ENCODE measurements around the gene MSH2.
"Not testable (repeated sequence)": the region's sequence is repeated elsewhere in the genome, so short reads cannot be mapped to it uniquely, and the experiment has no call there.

Gene MSH2

DNA sequence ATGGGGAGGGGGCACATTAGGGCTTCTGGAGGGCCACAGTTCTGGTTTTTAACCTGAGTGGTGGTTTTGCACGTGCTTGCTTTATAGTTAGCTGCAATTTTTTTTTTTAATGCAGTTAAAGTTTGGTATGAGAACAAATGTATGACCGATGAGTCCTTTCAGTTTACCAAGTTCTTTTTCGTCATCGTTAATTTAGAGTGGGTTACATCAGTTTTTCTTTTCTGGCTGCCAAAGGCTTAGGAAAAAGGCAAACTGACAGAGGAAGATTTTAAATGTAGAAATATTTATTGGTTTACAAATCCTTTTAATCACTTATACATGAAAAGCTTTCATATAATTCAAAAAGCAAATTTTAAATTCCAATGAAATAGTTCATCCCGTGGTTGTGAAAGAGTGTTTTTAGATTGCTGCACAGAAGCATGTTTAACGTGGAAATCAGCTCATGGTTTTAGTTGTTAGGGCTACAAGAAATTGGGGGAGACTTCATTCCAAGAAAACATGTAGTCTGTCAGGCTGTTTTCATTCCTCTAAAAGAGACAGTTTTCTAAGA is 82.9 kb downstream of the MSH2 start:
- DNase-seq = no peak

DNA sequence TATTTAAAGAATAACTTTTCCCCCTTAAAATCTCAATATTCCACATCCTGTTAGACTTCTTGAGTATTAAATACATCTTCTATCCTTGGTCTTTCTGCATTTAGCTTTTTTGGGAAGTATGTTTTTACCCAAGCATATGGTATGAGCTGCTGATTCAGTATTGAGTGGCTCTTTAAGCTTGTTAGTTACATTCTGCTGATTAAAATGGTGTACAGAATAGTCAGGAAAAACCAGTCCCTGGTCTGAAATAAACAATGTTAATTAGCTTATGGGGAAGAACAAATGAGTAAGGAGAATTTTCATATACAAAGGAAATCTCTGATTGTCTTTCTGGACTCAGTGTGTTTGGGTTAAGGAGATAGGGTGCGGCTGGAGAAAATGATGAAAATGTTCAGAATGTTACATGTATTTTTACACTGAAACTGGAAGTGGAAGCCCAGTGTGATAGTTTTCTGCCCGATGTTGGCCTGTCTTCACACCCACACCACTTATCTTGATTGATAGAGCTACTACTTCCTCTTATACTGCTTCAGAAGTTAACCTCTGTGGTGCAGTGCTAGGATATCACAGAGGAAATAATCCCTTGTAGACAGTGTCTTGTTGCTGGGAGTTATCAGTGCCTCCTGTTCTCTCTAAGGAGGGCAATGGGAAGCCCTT is 84.0 kb downstream of the MSH2 start:
- DNase-seq = peak; percentile 8

DNA sequence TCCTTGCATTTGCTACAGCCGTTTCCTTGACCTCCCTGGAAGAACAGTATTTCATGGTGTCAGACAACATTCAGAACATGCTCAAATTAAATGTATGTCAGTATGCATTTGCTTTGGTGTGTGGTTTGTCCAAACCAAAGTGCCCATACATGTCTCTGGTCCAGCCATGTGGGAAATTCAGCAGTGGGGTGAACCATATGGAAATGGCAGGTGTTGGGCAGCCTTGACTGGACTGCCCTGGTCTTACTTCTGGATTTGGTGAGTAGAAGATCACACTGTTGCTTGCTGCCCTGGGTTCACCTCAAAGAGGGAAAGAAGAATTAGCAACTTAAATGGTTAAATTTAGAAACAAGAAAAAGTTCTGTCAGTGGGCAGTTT is 84.5 kb downstream of the MSH2 start:
- no peak for DNase-seq

DNA sequence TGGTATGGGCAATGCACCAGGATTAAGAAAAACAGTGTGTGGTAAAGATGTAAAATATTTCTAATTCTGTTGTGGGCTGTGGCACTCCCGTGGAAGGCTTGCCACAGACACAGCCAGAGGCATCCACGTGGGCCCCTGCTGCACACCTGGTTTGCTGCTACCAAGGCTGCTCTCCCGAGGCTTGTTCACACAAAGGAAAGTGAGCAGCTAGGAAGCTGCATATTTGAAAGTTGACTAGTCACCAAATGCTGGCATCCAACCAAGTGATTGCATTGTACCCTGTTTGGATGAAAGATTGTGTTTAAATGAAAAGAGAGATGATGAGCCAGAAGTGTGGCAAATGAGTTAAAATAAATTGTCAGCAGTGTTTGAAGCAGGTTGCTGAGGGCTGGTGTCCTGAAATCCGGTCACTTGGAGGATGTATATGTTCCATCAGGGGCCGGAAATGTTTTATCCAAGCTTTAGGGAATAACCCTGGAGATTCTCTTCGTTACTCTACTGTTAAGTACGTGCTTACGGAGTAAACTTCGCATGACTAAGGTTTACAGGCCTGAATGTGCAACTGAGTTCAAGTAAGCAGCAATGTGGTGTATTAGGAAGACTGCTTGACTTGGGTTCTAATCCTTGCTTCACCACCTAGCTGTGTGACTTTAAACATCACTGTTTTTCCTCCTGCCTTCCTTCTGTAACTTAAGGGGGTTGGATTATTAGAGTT is 86.1 kb downstream of the MSH2 start:
- no peak for DNase-seq

DNA sequence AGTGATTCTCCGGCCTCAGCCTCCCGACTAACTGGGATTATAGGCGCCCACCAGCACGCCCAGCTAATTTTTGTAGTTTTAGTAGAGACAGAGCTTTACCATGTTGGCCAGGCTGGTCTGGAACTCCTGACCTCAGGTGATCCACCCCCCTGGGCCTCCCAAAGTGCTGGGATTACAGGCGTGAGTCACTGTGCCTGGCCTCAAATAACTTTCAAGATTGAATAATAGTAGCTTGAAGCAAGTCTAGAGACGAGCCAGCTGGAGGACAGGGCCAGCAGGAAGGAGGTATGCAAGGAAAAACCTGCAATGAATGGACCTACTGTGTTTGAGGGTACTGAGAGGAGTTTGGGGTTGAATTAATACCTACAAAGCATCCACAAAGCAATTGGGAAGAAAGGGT is 87.5 kb downstream of the MSH2 start:
- no peak for DNase-seq

DNA sequence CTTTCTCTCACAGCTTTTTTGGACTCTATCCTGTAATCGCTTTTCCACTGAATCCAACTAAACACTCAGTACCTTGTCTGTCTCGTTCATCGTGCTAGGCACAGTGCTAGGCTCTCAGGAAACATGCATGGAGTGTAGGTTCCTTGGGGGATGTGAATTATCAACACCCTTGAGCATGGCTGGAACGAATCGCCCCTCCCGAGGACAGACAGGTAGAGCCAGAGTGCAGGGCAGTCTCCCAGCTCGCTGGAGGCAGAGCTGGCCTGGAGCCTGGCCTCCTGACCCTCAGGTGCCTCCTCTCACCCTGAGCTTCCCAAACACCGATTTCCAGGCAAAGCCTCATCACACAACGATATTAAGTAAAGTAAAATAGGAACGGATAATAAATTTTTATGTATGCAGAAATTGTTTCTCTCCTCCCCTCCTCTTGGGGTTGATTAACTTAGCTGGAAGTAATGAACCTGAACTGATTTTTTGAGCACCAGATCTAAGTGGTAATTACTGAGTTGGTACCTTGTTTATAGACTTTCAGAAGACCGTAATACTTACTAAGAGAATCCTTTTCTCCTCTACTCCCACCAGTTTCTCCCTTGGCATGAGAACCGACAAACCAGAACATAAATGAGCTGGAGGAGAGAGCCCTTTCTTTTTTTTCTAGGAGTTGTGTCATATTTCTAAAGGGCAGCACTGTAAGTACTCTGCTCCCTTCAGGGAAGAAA is 90.5 kb downstream of the MSH2 start:
- no peak for DNase-seq

DNA sequence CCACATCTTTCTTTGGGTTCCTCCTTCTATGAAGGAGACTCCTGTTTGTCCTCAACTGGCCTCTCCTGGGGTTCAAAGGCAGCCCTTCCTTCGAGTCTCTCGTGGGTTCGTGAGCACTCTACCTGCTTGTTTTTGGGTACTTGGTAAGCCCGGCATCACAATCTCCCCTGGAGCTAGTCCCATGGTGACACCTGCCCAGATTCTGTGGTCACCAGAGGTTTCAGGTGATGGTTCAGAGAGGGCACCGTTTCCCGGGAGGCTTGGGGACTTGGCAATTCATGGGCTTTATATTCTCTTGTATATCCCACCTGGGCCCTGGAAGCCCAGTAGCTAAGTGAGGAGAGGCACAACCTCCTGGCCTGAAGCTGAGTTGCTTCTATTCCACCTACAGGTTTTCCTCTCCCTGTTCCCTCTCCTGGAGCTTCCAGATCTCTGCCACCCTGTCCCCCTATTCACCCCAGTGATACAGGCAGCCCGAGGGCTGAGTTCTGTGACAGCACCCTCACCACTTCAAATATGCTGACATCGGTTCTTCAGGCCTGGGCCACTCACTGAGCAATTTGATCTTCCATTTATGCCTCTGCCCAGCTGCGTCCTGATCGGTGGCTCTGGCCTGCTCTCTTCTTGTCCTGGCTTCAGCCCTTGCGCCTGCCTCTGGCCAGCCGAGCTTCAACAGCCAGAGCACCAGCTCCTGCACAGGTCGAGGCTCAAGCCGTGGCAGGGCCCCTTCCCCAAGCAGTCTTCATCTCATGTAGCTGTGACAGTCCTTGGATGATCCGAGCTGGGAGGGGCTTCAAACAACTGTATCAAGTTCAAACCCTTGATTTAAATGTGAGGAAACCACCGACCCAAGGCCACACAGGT is 91.5 kb downstream of the MSH2 start:
- DNase-seq = no peak

DNA sequence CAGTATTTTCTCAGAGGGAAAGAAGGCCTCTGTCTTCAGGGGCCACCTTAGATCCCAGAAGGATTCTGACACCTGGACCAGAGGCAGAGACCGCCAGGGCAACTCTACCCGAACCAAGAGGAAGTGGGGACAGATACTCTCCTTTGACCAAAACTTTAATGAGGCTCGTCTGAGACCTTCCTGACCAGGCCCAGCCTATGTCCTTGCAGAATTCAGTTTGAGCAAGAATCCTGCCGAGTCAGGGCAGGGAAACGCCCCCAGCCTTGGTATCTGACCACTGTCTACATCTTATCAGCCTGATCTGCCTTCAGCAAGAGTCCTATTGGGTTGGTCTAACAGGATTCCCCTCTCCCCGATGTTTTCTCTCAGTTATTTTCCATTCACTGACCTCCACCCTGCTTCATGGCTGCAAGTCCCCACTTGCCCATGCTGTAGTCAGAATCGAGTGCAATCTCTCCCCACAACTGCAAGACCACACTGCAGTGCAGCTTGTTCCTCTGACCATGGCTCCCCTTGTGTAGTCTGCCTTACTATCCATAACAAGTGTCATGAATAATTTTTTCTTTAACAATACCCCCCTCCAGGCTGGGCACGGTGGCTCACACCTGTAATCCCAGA is 95.0 kb downstream of the MSH2 start:
- DNase-seq = no peak

DNA sequence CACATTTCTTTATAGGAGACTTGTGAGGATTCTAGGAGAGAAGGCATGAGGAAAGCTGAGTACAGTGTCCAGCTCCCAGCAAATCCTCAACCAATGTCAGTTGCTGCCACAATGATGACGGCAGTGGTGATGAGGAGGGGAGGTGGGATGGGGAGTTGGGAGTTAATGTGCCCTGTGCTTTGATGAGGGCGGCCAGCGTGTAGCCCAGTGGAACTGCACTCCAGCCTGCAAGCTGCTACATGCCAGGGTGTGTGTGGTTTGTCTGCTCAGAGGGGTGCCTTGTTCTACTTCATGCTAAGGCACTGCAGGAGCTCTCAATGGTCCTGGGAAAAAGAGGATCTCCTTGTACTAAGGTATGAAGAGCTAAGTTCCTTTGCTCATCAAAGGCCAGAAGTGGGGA is 96.1 kb downstream of the MSH2 start:
- no peak for DNase-seq

DNA sequence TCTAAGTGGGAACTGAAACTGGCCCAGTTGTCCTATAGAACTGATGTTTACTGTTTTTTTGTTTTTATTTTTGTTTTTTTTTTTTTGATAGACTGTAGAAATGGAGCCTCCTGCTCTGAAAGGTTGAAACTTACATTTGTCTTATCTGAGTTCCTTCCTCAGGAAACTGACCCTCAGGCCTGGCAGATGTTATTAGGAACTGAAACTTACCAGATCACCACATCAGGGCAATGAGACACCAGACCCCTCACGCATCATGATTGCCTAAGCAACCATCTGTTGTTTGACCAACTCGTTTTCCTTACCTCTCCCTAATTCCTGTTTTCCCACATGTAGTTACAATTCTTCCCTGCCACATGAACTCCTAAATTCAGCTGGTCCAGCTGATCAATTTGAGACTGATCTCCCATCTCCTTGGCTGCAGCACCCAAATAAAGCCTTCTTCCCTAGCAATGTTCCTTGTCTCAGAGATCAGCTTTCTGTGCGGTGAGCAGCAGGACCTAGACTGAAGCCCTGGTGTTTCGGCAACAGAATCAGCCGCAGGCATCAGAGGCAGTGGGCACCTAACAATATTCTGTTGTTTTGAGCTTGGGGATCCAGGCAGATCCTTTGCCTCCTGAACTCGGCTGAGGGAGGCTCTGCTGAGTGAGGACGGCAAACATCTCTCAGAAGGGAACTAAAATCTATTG is 96.8 kb downstream of the MSH2 start:
- no peak for DNase-seq

DNA sequence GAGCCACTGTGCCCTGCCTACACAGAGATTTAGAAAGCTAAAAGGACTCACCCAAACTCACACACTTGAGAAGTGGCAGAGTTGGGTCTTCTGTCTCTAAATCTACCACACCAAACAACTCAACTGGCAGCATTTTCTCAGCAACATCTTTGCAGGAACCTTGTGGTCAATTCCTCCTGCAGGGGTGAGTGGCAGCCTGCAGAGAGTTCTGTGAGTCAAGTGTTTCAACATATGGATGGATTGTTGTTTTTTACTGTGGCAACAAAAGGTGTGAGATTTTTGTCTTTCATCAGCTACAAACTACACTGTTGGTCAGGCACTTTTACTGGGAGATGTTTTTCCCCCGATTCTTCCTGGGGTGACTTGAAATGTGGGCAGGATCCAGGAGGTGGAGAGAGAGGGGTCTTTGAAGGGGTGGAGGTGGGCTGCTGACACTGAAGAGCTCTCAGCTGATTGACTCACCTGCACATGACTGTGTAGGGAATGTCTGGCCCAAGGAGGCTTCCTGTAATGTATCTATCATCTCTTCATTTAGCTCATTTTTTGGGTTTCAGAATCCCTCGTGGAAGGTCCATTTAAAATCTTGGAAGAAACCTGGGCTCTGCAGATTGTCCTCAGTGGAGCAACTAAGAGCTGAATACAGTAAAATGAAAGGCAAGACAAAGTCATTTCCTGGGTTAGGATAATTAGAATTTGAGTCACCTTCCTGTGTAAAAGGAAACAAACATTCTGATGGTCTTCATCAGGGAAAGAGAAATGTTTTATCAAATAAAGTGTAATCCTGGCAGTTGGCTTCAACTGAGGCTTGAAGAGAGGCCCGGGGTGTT is 98.6 kb downstream of the MSH2 start:
- peak; percentile 42 for DNase-seq

DNA sequence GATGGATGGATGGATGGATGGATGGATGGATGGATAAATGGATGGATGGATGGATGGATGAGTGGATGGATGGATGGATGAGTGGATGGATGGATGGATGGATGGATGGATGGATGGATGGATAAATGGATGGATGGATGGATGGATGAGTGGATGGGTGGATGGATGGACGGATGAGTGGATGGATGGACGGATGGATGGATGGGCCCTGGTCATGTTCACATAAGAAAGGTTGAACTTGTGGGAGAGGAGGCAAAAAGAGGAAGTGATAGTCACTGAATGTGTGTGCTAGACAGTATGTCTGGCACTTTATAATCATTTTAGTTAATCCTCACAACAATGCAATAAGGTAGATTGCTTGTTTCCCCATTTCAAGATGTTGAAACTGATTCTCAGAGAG is 99.5 kb downstream of the MSH2 start:
- not testable (repeated sequence) for DNase-seq

DNA sequence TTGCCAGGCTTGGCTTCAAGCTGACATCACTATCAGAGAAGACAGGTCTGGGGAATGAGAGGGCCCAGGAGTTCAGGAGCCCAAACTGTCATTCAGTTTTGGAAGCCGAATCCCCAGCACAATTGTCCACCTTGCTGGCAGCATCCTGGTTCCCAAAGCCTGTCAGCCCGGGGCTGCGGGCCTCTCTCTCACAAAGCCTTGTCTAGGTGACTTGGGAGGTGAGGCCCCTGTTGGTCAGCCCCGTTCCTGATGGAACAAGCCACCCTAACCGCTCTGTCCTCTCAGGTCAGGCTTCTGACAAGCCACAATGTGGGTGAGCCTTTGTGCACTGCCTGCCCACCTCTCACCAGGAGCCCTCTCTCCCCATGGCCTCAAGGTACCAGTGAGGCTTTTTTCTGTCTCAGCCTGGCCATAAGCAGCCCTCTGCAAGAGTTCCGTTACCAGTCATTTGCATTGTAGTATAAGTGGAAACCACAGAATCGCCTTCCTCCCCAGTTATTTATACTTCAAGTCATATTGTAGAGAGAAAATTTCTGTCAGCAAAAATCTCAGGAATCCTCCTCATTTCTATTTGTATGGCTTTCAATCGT is 100.6 kb downstream of the MSH2 start:
- DNase-seq = no peak

DNA sequence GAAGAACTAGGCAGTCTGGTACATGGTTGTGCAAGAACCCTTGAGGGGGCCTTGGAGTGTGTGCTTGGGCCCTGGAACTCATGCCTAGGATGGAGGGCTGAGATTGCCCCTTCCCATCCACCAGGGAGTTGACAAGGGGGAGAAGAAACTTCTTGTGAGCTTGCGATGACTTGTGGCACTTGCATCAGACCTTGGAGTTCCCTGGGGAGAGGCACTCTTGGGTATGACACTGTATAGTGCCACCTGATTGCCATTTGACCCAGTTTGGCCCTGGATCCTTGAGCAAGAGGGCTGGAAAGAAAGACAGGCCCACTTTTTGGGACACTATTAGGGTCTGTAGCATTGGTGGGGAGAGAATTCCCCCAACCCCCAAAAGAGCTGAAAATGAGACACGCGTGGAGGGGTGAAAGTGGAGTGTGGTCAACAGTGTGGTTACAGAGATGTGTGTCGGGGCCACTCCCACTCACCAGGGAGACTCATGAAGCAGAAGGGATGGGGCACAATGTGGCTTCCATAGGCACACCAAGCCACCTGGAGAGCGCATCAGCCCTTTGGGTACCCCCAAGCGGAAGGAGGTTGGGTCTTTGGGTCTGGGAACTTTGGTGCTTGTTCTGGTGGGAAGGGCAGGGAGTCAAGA is 101.3 kb downstream of the MSH2 start:
- no peak for DNase-seq

DNA sequence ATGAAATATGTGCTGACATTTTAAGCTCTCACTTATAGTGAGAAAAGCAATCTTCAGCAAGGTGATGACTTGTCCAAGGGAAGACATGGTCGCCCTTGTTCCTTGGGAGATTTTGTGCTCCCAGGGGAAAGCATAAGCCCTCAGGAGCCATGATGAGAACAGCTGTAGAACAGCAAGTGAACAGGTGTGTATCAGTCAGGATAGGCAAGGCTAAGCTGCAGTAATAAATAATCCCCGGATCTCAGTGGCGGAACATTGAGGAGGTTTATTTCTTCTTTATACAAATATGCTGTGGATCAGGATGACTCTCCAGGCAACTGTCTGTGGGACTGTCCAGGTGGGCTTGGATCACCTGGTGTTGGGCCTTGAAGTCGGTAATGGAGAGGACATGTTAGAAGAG is 103.1 kb downstream of the MSH2 start:
- DNase-seq = no peak

DNA sequence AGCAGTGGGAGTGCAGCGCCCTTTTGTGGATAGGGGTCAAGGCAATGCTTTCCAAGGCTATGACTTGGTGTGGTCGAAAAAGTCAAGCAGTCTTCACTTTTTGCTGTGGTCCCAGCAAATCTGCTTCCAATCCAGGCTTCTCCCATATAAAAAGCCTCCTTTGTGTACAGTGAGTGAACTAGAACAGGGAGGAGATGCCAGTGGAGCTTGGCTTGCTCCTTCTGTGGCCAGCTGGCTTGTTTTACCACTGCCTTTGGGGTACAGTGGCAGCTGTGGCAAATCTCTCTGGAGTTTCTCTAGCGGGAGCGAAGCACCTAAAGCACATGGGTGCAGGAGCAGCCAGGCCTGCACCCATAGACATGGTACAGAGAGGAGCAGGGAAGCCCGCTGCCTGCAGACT is 103.5 kb downstream of the MSH2 start:
- DNase-seq = no peak

DNA sequence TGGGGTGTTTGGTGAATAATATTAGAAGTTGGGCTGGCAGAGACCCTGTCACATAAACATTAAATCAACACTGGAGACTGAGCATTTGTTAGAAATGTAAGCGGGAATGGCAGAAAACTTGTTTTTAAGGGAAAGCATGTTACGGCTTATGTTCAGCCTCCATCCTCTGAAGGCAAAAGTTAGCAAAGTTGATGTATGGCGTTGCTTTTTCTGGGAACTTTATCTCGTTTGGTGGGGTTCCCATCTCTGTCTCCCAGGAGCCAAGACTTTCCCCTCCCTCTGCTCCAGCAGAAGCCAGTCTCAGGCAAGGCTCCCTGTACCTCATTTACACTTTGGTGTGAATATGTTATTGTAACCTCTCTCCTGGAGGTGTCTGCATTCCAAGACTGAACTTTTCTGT is 105.1 kb downstream of the MSH2 start:
- no peak for DNase-seq

DNA sequence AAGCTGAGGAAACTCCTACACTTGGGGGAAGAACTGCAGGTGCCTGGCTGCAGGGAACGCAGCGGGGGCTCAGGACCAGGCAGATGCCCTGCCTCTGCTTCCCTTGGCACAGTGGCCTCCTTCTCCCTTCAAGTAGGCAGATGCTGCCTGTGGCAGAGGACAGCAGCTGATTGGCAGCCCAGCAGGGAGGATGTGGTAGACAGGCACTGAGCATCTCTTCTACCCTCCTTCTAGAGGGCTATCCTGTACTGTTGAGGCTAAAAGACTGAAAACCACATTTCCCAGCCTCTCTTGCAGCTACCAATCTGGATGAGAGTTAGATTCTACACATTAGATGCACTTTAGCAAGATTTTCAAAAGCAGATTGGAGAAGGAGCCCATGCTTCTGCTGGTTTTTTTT is 105.7 kb downstream of the MSH2 start:
- no peak for DNase-seq

DNA sequence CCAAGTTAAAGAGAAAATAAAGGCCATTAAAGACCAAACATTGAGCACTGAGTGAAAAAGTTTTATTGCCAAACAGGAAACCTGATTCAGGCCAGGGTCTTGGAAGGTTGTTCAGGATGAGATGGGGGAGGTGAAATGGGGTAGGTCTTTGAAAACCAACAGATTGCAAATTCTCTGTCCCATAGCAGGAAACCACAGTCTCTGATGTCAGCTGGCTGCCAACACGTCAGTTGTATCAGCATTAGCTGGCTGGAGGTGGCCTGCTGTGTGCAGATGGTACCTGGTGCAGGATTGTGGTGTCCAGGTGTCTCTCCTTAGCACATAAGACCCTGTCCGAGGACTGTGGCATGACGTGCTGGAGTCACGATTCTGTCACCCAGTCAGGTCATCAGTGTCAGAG is 106.3 kb downstream of the MSH2 start:
- peak; percentile 33 for DNase-seq

DNA sequence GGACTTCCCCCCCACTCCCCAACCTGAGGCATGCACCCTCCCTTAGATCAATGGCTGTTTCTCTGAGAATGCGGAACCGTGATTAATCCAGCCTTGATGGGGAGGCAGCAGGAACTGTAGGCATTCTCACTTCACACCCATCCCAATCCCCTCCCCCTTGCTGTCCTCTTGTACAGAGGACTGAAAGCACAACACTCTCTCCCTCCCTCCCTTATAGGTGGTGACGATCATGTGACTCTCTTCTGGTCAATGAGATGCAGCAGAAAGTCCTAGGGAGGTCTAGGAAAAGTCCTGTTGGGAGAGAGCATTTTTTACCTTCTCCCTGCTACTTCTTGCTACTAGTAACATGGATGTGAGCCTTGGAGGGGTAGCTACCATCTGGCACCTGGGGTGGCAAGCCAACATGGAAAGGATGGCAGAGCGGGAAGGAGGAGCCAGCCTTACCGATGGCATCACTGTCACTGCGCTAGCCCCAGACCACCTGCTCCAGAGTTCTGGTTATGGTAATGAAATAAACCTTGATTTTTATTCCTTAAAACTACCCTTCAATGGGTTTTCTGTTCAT is 106.9 kb downstream of the MSH2 start:
- DNase-seq = no peak
